GM23248 (cell line): ENCODE results near the gene PRKAB1.

Experiments used
- EZH2 ChIP-seq: fragments of 200-600 bp; sonication (generic); IDR thresholded peaks from 2 replicates; pipeline ENCODE4 v1.6.1; 2018; ENCODE audit warnings: antibody characterized with exemption, mild to moderate bottlenecking; ENCODE audit not compliant: insufficient read depth, poor library complexity, severe bottlenecking
- EZH2phosphoT487 ChIP-seq: fragments of 200-600 bp; sonication (generic); IDR thresholded peaks from 2 replicates; pipeline ENCODE4 v1.6.1; 2018; ENCODE audit warnings: antibody characterized with exemption, moderate library complexity, mild to moderate bottlenecking, low read depth; ENCODE audit not compliant: insufficient read depth

GRCh38 chr12:119686776-119687175 lies 18.8 kb downstream of the PRKAB1 start:
- TF ChIP-seq EZH2: no peak
- TF ChIP-seq EZH2phosphoT487: no peak
